HG03159 (cell line): ENCODE data around the gene NUS1.
"Not testable (repeated sequence)": the region's sequence is repeated elsewhere in the genome, so short reads cannot be mapped to it uniquely, and the experiment has no call there.

Experiments
- ATAC-seq: cut with Tn5 transposase; IDR thresholded peaks from one replicate; pipeline ENCODE4 v1.9.1; 2021; ENCODE audit warnings: mild to moderate bottlenecking, moderate library complexity; ENCODE audit not compliant: unreplicated experiment

Gene NUS1

DNA sequence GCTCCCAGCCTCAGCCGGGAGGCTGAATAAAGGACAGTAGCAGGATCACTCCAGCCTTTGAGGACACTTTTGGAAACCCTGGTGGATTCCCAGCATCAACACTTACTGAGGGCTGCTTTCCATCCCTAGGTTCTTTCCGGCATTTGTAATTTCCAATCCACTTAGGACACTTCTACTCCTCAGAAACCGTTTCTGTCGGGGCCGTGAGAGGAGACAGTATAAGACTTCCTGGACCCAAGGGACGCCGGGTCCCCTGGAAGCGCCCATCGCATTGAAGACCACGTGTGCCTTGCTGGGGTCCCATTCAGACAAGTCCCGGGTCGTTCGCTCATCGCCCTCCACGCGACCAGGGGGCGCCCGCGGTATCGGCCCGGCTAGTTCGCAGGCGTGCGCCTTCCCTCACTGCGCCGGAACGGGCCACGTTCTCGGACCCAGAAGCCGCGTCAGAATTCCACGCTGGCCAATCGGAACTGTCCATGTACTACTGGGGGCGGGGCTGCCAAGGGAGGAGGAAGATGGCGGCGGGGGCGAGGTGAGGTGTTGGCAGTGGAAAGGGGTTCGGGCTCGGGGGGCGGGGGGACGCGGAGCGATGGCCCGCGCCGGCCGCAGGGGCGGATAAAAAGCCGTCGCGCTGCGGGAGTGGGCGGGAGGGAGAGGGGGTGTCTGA, at the start of gene NUS1:
TSS of gene NUS1 (plus strand) at position 479 of the 667 bp plus-strand sequence. CDS start 202 bp downstream, outside the sequence.
- peak; percentile 98 for ATAC-seq

- no peak for ATAC-seq
These were observed 47.7 kb upstream of the NUS1 start for GRCh38 chr6:117627533-117627932.

GRCh38 chr6:117629119-117629660, 46.1 kb upstream of the NUS1 start:
- no peak for ATAC-seq

GRCh38 chr6:117637770-117638169, 37.5 kb upstream of the NUS1 start:
- no peak for ATAC-seq

- ATAC-seq, result no peak
These were observed 32.3 kb upstream of the NUS1 start for GRCh38 chr6:117642976-117643375.

GRCh38 chr6:117651984-117652383, 23.3 kb upstream of the NUS1 start:
- not testable (repeated sequence) for ATAC-seq

- ATAC-seq, result no peak
These were observed 21.3 kb upstream of the NUS1 start for GRCh38 chr6:117653949-117654348.

- no peak for ATAC-seq
These were observed 19.9 kb upstream of the NUS1 start for GRCh38 chr6:117655380-117655779.

DNA sequence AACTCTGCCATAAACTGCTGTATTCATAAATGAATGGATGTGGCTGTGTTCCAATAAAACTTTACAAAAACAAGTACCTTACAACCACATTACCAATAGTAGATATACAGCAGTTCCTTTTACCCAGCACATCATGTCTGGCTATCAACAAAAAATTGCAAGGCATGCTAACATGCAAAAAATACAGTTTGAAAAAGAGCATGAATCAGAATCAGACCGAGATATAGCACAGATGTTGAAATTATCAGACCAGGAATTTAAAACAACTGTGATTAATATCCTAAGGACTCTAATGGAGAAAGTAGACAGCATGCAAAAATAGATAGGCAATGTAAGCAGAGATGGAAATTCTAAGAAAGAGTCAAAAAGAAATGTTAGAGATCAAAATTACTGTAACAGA, 8.4 kb upstream of the NUS1 start:
- no peak for ATAC-seq

- no peak for ATAC-seq
These were observed 6.5 kb upstream of the NUS1 start for GRCh38 chr6:117668736-117669135.

- ATAC-seq, result no peak
These were observed 766 bp upstream of the NUS1 start for GRCh38 chr6:117674503-117674902.

DNA sequence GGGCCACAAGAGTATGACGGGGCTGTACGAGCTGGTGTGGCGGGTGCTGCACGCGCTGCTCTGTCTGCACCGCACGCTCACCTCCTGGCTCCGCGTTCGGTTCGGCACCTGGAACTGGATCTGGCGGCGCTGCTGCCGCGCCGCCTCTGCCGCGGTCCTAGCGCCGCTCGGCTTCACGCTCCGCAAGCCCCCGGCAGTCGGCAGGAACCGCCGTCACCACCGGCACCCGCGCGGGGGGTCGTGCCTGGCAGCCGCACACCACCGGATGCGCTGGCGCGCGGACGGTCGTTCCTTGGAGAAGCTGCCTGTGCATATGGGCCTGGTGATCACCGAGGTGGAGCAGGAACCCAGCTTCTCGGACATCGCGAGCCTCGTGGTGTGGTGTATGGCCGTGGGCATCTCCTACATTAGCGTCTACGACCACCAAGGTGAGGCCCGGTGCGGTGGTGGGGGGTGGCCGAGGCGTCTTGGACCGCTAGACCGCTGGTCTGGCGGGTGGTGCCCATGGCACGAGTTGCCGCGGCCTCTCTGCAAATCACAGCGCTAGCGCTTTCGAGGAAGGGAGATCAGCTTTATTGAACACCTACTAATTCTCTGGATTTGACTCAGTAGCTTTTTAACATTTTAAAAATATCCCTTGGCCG, 511 bp downstream of the NUS1 start:
- ATAC-seq, result peak; percentile 35

DNA sequence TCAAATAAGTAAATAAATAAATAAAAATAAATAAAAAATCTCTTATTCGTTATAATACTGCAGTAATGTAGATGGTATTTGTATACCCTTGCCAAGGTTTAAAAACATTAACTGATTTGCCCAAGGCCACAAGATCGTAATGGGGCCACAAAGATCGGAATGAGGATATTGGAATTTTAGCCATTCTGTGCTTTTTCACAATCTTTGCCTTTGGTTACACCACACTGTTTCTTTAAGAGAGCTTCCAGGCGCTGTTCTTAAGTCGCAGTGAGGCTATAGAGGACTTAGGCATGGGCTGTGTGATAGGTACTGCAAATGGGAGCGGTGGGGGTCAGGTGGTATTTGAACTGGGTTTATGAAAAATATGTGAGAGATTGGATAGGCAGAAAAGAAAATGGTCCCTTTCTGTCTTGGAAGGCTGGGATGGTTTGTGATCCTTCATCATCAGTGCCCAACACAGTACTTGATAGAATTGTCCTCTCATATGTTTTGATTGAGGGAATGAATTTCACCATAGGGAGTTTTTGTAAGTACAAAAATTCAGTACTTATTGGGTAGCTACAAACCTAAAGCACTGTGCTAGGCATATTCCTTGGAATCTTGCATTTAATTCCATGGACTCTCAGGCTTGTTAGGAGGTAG, 1.4 kb downstream of the NUS1 start:
- no peak for ATAC-seq

GRCh38 chr6:117677553-117678141, 2.4 kb downstream of the NUS1 start:
- no peak for ATAC-seq

DNA sequence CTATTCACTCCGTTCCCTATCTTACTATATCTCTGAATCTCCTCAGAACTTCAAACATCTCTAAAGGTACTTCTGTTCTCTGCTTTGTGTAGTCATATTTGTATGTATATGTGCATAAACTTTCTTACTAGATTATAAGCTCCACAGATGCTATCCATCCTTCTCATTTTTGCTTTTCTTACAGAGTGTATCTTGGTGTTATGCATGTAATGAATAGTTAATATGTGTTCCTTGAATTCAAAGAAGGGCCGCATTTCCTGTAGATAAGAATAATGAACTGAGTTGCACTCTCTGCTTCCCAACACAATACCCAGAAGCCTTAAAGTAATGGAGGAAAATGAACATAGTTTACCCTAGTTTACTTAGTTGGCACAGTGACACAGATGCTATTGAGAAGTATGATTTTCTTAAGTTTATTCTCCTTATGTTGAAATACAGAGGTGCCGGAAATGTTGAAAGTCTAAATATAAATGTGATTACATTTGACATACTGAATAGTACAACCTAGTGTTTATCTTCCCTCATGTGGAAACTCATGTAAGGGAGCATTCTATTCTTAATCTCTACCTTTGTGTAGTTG, 6.0 kb downstream of the NUS1 start:
- ATAC-seq, result no peak

GRCh38 chr6:117684749-117685148, 9.5 kb downstream of the NUS1 start:
- no peak for ATAC-seq

DNA sequence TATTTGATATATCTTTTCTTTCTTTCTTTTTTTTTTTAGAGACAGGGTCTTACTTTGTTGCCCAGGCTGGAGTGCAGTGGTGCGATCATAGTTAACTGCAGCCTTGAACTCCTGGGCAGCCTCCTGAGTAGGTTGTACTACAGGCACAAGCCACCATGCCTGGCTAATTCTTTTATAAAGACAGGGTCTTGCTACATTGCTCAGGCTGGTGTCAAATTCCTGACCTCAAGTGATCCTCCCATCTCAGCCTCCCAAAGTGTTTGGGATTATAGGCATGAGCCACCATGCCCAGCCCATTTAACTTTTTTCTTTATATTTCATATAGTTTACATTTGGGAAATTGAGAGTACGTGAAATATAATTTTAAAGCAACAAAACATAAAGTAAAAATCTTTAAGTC, 10.1 kb downstream of the NUS1 start:
- no peak for ATAC-seq

GRCh38 chr6:117687021-117687648, 11.9 kb downstream of the NUS1 start:
- ATAC-seq, result no peak

- ATAC-seq, result not testable (repeated sequence)
These were observed 14.3 kb downstream of the NUS1 start for GRCh38 chr6:117689584-117689983.

DNA sequence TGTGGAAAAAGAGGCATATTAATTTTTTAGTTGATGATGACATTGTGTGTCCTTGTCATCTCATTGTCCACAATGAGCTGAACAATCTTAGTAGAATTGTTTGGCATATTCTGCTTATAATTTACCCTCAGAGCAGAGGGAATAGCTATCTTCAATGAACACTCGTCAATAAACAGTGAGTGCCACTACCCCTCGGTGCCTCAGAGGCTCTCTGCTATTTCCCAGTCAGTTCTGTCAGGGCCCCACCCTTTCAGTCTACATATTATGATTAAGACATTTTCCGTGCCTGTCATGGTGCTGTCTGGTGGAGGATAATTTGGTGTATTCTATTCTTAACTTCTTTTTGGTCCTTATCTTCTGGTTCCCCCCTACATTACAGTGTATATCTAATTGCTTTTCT, 31.2 kb downstream of the NUS1 start:
- ATAC-seq, result no peak
